HuH-7 (cell line): ENCODE measurements around the gene HSBP1.

Experiments used
- DNase-seq: peaks from one replicate; pipeline ENCODE4 v3.0.0; 2011; ENCODE audit warnings: low spot score

The HSBP1 gene

DNA sequence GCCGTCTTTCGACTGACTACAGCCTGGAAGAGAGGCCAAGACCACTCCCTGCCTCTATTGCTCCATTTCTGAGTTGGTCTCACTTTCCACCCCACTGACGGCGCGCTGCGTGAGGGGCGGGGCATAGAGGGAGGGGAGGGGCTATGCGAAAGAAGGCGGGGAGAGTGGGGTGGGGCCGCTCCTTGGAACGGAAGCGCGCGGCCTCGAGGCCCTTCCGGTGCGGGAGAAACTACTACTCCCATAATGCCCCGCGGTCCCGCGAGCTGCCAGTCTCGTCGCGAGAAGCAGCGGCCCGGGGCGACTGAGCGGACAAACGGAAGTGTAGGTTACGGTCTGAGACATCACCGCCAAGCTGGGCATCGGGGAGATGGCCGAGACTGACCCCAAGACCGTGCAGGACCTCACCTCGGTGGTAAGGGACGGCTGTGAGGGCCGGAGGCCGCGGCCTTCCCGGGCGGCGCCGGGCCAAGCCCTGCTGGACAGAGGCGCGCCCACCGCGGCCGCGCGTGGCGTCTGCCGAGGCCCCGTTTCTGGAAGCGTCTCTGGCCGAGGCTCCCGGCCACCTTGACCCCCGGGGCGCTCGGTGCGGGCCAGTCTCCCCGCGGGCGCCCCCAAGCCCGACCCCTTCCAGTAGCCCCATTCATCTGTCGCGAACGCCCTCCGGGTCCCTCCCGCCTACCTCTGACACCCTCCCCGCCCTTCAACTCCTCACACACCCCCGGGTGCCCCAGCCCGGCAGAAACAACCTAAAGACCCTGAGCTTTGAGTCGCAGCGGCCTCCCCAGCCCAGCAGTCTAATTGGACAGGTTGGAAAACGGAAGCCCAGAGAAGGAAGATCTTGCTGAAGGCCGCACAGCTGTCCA, at the start of gene HSBP1:
Gene HSBP1 (plus strand): TSS at position 269 of the 863 bp plus-strand sequence. CDS start 99 bp downstream, at position 368.
- peak; percentile 94 for DNase-seq

DNA sequence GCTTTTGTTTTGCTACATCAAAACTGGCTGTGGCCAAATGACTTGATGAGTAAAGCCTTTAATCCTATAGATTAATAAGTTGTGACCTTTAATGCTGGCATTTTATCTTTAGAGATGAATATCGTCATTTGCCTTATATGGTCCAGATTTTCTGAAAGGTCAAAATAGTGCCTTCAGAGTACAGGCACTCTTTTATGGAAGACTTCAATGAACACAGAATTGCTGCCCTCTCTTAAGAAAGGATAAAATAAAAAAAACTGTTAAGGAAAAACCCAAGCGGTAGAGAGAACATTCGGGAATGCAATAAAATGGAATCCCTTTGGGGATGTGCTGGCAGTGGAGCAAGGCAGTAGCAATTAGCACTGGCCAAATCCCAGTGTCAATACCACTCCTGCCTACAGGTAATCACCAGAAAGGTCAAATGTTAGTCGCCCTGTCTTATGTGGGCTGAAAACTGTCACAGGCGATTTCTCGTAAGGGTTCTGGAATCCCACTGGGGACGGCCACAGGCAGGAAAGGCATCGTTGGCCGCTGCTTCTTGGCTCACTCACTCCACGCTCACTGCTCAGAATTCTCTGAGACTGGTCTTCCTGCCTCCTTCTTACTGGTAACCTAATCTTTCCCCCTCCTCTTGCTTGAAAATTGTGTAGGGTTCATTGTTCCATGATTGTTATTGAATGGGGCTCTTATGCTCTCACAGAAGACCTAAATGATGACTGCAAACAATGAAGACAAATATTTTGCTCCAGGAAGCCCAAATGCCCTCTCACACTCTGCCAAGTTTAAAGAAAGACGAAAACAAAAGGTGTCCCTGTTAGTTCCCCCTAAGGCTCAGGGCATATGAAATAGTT, 45.4 kb upstream of the HSBP1 start:
- no peak for DNase-seq

DNA sequence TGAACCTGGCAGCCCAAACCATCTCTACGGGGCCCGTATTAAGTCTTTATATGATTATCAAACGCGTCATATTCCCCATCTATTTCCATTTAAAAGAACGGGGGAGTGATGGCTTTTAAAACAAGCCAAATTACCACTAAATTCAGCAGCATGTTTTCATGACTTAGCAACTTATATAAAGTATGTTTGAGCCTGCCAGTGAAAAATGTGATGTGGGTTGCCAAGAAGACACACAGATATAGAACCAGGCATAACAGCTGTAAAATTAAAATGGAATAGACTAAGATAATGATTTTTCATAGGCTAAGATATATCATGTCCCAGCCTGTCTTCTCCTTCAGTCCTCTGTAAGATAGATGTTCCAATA, 44.8 kb upstream of the HSBP1 start:
- no peak for DNase-seq

DNA sequence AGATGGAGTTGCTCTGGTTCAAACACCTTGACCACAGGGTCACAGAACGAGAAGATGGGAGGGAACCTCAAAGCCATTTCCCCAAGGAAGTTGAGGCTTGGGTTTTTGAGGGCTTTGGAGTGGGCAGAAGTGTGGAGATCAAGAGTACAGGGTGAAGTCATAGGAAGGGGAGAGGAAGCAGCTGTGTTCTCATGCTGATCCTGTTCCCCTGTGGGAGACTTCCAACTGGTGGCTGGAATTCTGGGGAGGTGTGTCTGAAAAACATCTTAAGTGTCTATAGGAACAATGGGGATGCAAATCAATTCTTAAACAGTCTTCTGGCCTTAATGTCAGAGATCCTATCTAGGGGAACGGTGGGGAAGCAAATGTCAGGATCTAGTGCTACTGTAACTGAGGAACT, 38.8 kb upstream of the HSBP1 start:
- DNase-seq = no peak

DNA sequence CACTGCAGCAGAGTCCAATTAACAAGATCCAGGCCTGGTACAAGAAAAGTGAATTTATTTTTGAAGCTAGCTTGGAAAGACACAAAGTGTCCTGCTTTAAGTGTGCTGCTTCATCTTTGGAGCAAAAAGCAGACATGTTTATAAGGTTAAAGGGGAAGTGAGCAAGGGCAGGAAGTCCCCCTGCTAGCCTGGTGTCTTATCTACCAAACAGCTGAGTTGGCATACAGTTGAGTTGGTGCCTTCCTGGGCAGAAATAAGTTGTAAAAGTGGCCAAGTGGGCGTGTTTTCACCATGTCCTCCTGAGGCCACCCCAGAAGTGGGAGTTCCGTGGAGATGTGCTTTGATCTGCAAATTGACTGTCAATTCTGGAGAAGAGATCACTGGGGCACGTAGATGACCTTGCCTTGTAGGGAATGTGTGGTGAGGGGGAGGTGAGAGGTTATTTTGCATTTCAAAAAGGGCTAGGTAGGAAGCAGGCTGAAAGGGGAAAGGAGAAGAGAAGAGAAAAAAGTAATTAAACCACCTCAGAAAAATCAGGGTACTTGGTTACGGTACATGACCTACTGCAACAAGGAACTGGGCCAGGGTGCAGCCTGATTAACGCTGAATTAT, 38.3 kb upstream of the HSBP1 start:
- no peak for DNase-seq

DNA sequence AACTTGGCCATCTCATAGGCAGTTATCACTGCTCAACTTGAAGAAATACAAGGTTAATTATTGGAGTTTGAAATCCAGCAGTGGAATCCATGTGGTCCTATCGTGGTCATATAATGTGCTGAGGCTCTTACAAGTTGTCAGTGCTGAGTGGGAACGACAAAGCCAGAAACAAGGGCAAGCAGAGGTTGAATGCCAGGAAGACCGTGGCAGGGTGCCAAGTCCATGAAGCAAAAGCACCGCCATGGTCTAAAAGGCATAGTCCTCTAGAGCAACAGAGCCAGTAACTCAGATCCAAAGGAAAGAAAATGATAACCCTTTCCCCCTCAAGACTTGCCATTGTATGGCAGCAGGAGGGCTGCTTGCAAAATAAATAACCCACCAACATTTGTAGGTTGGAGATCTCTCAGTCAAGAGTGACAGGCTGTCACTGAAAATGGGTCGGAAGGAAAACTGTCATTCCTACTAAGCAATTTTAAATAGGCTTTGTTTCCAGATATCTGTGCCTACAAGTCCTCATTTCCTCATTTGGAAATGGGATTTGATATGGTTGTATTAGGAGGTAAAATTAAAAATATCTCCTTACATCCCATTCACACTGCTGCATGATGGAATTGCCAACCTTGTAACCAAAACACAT, 36.4 kb upstream of the HSBP1 start:
- DNase-seq = no peak

DNA sequence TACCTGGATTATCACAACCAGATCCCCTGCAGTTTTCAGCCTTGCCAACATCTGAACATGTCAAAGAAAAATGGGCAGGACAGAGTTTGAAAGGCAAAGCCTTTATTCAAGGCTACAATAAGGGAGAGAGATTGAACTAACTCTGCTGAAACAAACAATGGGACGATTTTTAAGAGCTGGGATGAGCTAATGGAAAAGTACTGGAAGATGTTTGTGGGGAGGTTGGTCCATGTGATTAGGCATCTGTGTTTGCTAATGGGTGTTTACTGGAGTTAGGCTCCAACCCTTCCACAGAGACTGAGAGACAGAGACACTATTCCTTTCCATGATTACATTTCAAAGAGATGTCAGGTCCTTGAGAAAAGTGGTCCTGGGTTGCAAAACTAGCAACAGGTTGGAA, 35.0 kb upstream of the HSBP1 start:
- no peak for DNase-seq

DNA sequence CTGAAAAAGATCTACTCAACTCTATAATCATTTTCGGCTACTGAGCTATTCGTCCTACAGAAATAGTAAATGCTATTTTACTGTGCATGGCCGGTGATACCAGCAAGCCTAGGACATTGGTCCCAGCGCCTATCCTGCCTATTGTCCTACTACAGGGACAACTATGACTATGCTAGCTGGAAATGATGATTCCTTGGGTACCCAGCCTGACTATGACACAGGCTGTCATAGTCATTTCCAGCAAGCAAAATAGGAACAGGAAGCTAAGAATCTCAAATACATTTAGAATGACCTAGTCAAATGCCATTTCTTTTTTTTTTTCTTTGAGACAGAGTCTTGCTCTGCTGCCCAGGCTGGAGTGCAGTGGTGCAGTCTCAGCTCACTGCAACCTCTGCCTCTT, 33.7 kb upstream of the HSBP1 start:
- DNase-seq = no peak

DNA sequence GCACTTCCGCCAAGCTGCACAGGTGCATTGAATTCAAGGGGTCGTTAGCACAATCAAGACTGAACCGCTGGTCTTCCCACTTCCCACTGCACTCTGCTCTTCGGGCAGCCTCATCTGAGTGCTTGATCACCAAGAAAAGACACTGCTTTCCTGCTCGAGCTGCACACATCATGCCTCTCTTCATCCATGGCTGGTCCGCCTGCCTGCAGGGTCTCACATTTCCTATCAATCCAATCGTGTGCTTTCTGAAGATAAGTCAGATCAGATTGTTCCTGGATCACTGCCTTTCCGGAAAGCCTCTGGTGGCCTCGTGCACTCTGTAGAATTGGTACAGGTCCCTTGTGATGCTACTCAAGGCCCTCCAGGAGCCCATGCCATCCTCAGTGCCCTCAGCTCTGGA, 30.8 kb upstream of the HSBP1 start:
- no peak for DNase-seq

DNA sequence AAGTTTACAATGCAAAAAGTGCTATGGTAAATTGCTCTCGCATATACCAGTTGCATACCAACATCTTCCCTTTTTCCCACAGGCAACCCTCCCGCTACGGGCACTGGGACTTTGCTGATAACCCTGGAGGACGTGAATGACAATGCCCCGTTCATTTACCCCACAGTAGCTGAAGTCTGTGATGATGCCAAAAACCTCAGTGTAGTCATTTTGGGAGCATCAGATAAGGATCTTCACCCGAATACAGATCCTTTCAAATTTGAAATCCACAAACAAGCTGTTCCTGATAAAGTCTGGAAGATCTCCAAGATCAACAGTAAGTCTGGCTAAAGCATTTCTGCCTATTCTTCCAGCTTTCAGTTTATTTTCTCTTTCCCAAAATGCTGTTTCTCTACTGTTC, 27.9 kb upstream of the HSBP1 start:
- DNase-seq = no peak

DNA sequence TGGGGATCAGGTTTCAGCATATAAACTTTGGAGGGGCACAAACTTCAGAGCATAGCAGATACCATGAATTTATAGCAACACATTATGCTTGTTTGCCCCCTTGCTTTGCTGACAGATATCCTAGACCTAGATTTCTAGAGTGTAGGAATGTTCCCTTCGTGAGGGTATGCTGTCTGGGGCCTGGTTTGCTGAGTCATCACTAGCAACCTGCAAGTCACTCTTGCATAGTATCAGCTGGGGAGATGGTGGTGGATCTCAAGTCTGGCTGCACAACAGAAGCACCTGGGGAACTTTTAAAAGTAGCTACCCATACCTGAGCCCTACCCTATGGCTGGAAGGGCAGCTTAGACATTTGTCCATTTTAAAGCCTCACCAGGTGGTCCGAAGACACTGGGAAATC, 22.3 kb upstream of the HSBP1 start:
- no peak for DNase-seq

DNA sequence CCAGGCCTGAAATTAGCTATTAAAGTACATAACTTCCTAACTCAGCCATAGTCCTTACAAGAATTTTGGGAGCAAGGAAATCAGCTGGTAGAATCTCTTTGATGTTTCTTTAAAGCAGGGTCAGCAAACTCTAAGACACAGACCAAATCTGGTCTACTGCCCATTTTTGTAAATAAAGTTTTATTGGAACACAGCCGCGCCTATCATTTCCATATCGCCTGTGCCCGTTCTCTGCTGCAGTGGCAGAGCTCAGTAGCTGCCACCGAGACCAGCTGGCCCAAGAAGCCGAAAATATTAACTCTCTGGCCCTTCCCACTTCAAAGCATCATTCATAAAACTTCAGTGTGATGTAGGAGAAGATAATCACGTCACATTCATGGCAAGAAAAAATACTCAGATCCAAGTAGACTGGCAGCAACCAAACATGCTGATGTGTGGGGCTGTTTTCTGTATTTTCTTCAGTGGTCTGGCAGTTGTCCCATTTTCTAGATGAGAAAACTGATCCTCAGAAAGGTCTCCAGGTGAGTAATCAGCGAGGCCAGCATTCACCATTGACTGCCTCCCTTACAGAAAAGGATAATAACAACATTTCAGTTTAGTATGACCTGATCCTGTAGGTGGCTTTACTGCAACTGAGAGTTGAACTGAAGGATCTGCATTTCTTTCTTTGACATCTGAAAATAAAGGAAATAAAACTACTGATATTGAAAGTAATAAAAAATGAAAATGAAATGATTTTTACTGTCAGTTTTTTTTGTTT, 18.0 kb upstream of the HSBP1 start:
- DNase-seq = no peak

DNA sequence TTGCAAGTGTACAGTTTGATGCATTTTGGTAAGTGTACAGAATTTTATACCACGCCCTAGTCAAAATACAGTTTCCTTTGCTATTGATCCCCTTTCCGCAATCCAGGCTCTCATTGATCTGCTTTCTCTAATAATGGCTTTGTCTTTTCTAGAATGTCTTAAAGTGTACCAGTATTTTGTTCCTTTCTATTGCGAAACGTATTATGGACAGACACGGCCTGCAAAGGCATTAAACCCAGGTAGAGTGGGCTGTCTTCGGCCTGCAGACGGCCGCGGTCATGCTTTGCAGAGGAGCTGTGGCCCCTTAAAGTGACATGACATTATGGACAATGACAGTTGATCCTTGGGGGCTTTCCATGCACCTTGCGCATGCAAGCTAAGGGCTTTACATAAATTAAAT, 15.9 kb upstream of the HSBP1 start:
- no peak for DNase-seq

DNA sequence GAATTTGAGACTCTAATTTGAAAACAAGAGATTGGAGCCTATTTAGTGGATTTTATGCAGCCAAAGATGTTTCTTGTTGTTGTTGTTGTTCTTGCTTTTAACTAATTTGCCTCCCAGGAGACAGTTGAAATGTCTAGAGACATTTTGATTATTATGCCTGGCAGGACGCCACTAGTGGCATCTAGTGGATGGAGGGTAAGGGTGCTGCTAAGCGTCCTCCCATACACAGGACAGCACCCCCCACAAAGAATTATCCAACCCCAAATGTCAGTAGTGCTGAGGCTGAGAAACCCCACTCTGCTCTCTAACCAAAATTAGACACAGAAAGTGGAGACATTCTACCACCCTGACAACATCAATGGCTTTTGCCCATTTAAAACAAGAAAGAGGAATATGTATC, 15.4 kb upstream of the HSBP1 start:
- no peak for DNase-seq

DNA sequence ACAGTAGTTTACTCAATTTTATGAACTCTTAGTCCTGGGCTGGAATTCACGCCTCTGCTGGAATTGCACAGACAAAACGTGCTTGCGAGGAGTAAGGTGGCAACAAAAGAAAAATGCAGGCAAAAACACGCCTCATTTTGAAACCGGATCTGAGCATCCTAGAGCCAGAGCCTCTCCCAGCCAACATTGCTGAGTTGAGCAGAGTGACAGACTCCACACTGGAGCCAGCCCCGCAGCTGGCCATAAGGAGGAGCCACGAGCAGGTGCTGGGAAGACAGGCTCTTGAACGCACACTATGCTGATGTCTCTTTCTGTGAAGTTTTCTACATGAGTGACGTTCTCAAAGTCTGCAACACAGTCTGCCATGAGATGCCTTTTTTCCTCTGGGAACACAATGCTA, 14.6 kb upstream of the HSBP1 start:
- no peak for DNase-seq

DNA sequence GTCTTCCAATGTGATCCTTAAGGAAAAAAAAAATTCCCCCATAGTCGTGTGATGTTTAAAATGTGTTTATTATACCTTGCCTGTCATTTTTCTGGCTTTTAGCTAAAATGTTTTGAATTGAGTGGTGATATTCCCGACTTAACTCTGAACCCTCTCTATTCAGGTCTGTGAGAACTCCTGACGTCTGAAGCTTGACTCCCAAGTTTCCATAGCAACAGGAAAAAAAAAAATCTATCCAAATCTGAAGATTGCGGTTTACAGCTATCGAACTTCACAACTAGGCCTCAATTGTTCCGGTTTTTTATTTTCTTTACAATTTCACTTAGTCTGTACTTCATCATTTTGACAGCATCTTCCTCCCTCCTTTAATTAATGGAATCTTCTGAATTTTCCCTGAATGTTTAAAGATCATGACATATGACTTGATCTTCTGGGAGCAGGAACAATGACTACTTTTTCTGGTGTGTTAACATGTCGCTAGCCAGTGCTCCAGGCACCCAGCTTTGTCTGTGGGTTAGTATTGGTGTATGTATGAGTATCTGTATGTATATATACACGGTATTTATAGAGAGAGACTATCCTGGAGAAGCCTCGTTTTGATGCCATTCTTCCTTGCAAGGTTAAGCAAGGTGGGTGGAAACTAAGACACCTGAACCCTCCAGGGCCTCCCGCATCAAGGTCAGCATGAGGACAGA, 12.8 kb upstream of the HSBP1 start:
- DNase-seq = no peak

DNA sequence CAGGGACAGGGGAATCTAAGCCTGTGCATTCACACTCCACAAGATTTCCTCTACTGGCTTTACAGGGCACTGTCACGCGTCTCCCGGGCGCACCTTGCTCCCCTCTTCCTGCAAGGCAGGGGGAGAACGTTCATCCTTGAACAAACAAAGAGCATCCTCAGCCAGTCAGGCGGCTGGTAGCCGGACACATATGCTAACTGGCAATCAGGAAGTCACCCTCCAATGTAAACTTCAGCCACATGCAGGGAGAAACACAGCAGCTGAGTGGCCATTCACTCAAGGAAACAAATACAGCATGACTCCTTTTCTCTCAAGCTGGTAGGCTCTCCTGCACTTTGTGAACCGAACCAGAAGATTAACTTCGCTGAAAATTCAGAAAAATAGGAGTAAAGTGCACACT, 10.8 kb upstream of the HSBP1 start:
- no peak for DNase-seq

DNA sequence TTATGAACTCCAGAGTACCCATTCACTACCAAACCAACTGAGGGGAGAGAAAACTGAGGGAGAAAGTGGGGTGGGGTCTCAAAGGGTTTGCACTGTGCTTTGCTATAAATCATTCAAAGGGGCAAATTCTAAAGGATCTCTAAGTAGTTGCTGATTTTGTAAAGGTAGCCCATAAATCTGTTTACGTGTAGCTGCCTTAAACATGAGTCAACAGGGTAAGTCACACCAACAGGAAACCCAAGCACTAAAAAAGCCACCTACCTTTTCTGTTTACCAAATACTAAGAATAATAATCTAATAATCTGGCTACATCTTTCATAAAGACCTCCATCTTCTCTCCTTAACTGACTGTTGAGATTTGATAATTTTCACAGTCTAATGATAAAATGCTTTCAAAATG, 8.4 kb upstream of the HSBP1 start:
- no peak for DNase-seq

DNA sequence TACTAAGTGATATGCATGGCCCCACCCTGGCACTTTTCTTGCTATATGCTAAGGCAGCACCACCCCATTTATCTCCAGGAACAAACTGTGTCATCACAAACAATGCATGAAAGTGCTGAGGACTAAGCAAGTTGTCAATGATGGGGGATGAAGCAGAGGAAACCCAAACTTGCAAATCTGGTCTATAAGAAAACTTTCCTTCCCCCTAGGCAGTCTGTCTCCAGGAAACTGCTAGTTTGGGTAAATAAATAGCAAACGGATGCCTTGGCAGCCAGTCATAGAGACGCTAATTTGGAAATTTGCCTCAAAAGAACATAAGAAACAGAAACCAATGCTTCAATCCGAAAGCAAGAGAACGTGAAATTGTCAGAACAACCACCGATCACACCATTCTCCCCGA, 5.6 kb upstream of the HSBP1 start:
- DNase-seq = no peak

DNA sequence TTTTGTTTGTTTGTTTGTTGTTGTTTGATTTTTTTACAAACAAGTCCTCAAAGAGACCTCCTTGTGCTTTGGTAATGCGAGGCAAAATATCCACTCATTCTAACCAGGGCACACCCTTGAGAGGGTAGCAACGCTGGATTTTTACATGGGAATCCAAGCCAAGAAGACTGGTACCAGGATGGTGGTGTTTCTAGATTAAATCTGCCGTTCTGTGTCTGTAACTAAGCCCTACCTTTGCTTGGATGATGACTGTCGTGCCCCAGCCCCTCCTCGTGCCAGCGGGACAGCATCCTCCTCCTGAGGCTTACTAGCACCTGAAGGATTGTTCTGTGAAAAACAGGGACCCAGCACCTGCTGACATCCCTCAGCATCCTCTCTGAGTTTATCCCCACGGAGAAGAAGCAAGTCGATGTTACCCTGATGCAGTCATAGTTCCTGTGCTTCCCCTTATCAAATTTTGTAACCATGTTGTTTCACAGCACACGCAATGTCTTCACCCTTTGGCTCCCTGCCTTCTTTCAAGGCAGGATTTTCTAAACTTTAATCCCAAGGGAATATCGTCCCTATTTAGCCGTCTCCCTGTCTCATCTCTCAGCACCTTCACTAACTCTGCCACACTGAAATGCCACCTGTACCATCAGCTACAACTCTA, 5.1 kb upstream of the HSBP1 start:
- DNase-seq = no peak

DNA sequence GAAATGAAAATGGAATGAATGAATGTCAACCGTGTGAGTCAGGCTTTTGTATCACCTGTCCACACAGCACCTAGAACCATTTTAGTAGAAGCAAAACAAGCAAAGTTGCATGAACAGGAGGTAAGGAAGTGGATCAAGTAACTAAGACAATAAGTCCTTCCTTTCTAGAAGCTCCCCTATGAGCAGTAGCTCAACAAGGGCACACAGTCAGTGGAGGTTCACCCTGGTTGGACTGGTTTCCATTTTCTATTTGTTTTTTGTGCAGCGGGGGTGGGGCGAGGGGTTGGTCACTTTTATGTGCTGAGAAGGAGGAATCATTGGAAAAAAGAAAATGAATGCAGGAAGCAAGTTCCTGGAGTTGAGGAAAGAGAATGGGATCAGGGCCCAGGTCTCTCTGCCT, 4.0 kb upstream of the HSBP1 start:
- no peak for DNase-seq
